Stimulated activated CD4-positive, alpha-beta T cell treated with anti-CD3 and anti-CD28 coated beads, Interleukin-4, amount 100 ng/mL, for 24 hours (primary cell): ENCODE measurements around the gene TTYH2.
"Not testable (repeated sequence)": the region's sequence is repeated elsewhere in the genome, so short reads cannot be mapped to it uniquely, and the experiment has no call there.

Experiments
- DNase-seq: peaks from one replicate; pipeline ENCODE4 v3.0.0-alpha.2; 2020

Gene TTYH2

GRCh38 chr17:74270333-74270732 lies 57.0 kb downstream of the TTYH2 start:
- no peak for DNase-seq

DNA sequence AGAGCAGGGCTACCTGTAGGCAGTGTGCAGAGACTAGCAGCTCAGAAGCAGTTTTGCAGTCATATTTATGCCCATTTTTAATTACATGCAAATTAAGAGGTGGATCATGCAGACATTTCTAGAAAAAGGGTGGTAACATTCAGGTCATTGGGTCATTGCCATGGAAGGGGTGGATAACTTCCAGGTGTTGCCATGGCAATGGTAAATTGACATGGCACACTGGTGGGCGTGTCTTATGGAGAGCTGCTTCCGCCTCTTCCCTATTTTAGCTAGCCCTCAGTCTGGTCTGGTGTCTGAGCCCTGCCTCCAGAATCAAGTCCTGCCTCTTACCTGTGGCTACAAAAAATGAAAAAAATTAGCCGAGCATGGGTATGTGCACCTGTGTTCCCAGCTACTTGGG lies 57.9 kb downstream of the TTYH2 start:
- DNase-seq: no peak

GRCh38 chr17:74271901-74272561 lies 58.7 kb downstream of the TTYH2 start:
- DNase-seq: no peak

- no peak for DNase-seq
These were observed 59.4 kb downstream of the TTYH2 start for GRCh38 chr17:74272731-74273201.

DNA sequence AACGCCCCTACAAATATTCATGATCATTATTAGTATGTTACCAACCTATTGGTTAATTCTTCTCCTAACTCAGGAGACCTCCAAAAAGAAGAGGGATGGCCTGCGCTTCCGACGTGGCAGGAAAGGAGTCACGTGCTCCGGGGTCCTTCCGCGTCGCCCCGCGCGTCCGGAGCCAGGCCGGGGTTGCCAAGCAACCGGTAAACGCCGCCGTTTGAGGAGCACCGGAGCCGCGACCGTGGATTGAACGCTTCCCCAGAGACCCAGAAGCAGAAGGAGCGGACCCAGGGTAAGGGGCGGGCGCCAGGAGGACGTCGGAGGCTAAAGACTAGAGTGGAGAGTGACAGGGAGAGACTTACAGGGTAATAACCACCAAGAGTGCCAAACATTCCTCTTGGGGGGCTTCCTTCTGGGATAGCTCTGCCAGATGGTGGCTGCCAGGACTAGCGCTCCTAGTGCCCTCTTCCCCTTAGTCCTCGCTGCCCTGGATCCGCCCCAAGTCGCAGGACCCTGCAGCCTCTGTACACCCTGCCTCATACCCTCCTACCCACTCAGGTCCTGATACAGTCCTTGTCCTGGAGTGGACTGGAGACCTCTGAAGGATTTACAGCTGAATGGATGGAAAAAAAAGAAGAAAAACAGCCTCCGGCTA lies 60.8 kb downstream of the TTYH2 start, which contains the start of gene DNAI2:
DNAI2 (plus strand) TSS at position 175 of the 649 bp plus-strand sequence. CDS start 7,584 bp downstream, outside the sequence.
- peak; percentile 30 for DNase-seq

DNA sequence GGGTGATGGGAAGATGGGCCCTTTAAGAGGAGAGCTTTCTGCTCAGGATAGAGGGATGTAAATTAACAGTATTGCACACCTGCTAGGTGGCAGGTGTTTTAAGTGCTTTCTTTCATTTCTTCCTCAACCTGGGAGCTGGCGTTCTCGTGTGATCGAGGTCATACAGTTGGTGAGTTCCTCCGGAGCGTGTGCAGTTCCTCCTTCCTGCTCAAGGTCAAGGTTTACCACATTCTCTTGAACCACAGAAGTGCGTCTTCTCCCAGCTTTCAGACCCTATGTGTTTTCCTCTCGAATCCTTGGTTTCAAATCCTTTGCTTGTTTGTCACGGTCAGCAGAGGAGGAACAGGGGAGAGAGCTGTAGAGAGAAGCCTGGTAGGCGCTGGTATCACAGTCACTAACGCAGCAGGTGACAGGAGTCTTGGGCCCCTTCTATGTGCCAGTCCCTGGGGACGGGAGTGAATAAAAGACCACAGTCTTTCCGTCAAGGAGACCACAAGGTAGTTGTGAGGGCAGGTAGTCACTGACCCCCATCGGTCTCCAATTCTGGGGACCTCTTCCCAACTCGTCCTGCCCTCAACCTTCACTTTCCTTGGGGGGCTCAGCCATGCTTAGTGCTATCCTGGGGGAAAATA lies 61.5 kb downstream of the TTYH2 start:
- no peak for DNase-seq

- no peak for DNase-seq
These were observed 62.7 kb downstream of the TTYH2 start for GRCh38 chr17:74276051-74276476.

GRCh38 chr17:74276541-74277009 lies 63.2 kb downstream of the TTYH2 start:
- no peak for DNase-seq

DNA sequence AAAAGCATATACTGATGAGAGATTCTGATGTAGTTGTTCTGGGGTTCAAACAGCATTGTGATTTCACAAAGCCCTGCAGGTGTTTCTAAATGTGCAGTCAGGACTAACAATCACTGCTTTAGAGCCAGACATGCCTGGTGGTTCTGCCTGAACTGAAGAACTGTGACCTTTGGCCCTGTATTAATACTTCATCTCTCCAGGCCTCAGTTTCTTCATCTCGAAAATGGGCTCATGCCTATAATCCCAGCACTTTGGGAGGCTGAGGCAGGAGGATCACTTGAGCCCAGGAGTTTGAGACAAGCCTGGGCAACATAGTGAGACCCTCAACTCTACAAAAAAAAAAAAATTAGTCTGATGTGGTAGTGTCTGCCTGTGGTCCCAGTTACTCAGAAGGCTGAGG lies 64.6 kb downstream of the TTYH2 start:
- DNase-seq: no peak

GRCh38 chr17:74279617-74280016 lies 66.2 kb downstream of the TTYH2 start:
- not testable (repeated sequence) for DNase-seq

DNA sequence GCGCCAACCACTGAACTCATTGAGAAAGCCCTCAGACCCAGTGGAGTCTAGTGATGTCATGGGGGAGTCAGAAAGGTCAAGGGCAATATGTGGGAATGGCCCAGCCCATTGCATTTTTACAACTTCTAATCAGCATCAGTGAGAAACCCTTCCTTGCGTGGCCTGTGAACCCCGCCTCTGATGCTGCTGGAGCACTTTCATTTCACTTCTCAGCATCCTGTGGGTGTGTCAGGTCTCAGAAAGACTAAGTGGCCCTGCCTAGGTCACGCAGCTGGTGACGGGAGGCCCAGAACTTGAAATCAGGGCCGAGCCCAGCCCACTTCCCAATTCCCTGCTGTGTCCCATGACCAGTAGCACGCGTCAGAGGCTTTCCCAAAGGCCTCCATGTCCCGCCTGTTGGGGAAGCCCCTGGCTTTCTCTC lies 66.7 kb downstream of the TTYH2 start:
- DNase-seq: peak; percentile 65

- DNase-seq: no peak
These were observed 68.4 kb downstream of the TTYH2 start for GRCh38 chr17:74281799-74282198.

GRCh38 chr17:74282274-74282586 lies 68.9 kb downstream of the TTYH2 start:
- not testable (repeated sequence) for DNase-seq

GRCh38 chr17:74282587-74283370 lies 69.4 kb downstream of the TTYH2 start:
- peak; percentile 71 for DNase-seq

- DNase-seq: no peak
These were observed 70.0 kb downstream of the TTYH2 start for GRCh38 chr17:74283371-74283673.

- DNase-seq: no peak
These were observed 73.7 kb downstream of the TTYH2 start for GRCh38 chr17:74287031-74287602.

- peak; percentile 24 for DNase-seq
These were observed 75.4 kb downstream of the TTYH2 start for GRCh38 chr17:74288785-74289184.

- no peak for DNase-seq
These were observed 76.3 kb downstream of the TTYH2 start for GRCh38 chr17:74289688-74290087.

GRCh38 chr17:74290340-74290739 lies 77.0 kb downstream of the TTYH2 start:
- DNase-seq: no peak

- no peak for DNase-seq
These were observed 79.1 kb downstream of the TTYH2 start for GRCh38 chr17:74292495-74292894.

GRCh38 chr17:74295625-74296547 lies 82.5 kb downstream of the TTYH2 start:
- DNase-seq: no peak

- DNase-seq: peak; percentile 20
These were observed 83.2 kb downstream of the TTYH2 start for GRCh38 chr17:74296548-74296936.
